K562 (cell line): ENCODE measurements around the gene ARSI. TPM values are rescaled to one million over a fixed set of nuclear protein-coding genes. Genes with fewer than 3 reads are reported as not detected.
A peak's percentile ranks its signal among the peaks of the same experiment; 100 is the strongest.

Experiments
- ATAC-seq: fragments of 200-7000 bp; cut with Tn5 transposase; 3 replicates; pipeline ENCODE4 v1.9.1; 2020; ENCODE audit warnings: moderate library complexity
- Bru-seq: library from RNA; stranded (reverse); fragments of 400-500 nt; gene quantifications from one replicate; lab custom pipeline; 2021; lab: Mats Ljungman, UMichigan
- BruChase-seq, 2 experiments: library from RNA; stranded (reverse); fragments of 400-500 nt; gene quantifications; one replicate each; lab custom pipeline; 2021; lab: Mats Ljungman, UMichigan
- BruUV-seq: library from RNA; stranded (reverse); fragments of 400-500 nt; replicated peaks from 2 replicates; lab custom pipeline; 2021; lab: Mats Ljungman, UMichigan
- CTCF ChIA-PET: fragments of 300-600 bp; formaldehyde crosslinking; extraction: SDS; loops from one replicate; lab custom pipeline; 2021; ENCODE audit warnings: low intra/inter-chr PET ratio; lab: Yijun Ruan, JAX
- POLR2A ChIA-PET: fragments of 300-600, 350-650 bp; sonication (Branson Sonifier 250); formaldehyde crosslinking; extraction: SDS; loops from one replicate; lab custom pipeline; 2021; ENCODE audit warnings: antibody characterized with exemption, inconsistent platforms; lab: Yijun Ruan, JAX
- DNase-seq, 4 experiments: peaks; one replicate each; pipeline versions ENCODE4 v3.0.0 to v3.0.0-alpha.2; 2011 to 2018; ENCODE audit warnings: low spot score in 3 of 4, mixed read lengths in 3 of 4; ENCODE audit errors: extremely low read depth in 1 of 4
- FAIRE-seq: peaks from 2 replicates; lab custom pipeline; 2011; peaks lifted over from hg19 to GRCh38; lab: Jason Lieb, UNC
- H2AFZ ChIP-seq: 2 replicates; pipeline ENCODE4 v1.6.0; 2011; ENCODE audit warnings: low read depth, low read length, control low read depth, inconsistent platforms
- H3K27ac ChIP-seq: fragments of 200-600 bp; 3 replicates; pipeline ENCODE4 v1.8.0; 2011; ENCODE audit warnings: low read depth, mild to moderate bottlenecking, control low read depth, inconsistent platforms, low read length, moderate library complexity, mixed read lengths; ENCODE audit errors: extremely low read depth
- H3K27me3 ChIP-seq, 2 experiments: fragments of 300-600 bp in 1 of 2; 2 replicates in 1 of 2; 3 replicates in 1 of 2; pipeline versions ENCODE4 v1.6.0 to v1.8.0; 2011; ENCODE audit warnings: inconsistent platforms in 2 of 2, low read length in 2 of 2, mild to moderate bottlenecking in 1 of 2, mixed read lengths in 1 of 2, moderate library complexity in 1 of 2; ENCODE audit not compliant: control insufficient read depth in 2 of 2, insufficient read depth in 2 of 2
- H3K36me3 ChIP-seq: fragments of 300-600 bp; 3 replicates; pipeline ENCODE4 v1.8.0; 2011; ENCODE audit warnings: mild to moderate bottlenecking, low read length, inconsistent platforms; ENCODE audit not compliant: control insufficient read depth, insufficient read depth
- H3K4me1 ChIP-seq, 2 experiments: fragments of 200-600 bp in 1 of 2; replicated peaks in 1 of 2; 2 replicates in 1 of 2; 3 replicates in 1 of 2; pipeline versions ENCODE4 v1.5.1 to v1.8.0; 2011; ENCODE audit warnings: inconsistent platforms in 2 of 2, low read length in 2 of 2, mild to moderate bottlenecking in 1 of 2, mixed read lengths in 1 of 2, moderate library complexity in 1 of 2; ENCODE audit not compliant: control insufficient read depth in 2 of 2, insufficient read depth in 2 of 2
- H3K4me2 ChIP-seq: 2 replicates; pipeline ENCODE4 v1.6.1; 2011; ENCODE audit warnings: low read length, control low read depth, inconsistent platforms, mixed read lengths; ENCODE audit not compliant: insufficient read depth
- H3K4me3 ChIP-seq: fragments of 200-600 bp; sonication (generic), shearing (Covaris generic); 2 replicates; pipeline ENCODE4 v1.5.1; 2016; ENCODE audit warnings: control low read depth, inconsistent platforms
- H3K79me2 ChIP-seq: fragments of 200-600 bp; 3 replicates; pipeline ENCODE4 v1.8.0; 2011; ENCODE audit warnings: low read length, inconsistent platforms; ENCODE audit not compliant: control insufficient read depth, insufficient read depth
- H3K9ac ChIP-seq, 2 experiments: 2 replicates each; pipeline versions ENCODE4 v1.6.0 to v1.6.1; 2011; ENCODE audit warnings: low read depth in 2 of 2, low read length in 2 of 2, control low read depth in 1 of 2, inconsistent platforms in 1 of 2, mild to moderate bottlenecking in 1 of 2, mixed read lengths in 1 of 2; ENCODE audit not compliant: insufficient read depth in 1 of 2
- H3K9me1 ChIP-seq: one replicate; pipeline ENCODE4 v1.6.0; 2011; ENCODE audit warnings: inconsistent platforms, mild to moderate bottlenecking, low read length, moderate library complexity; ENCODE audit not compliant: control insufficient read depth, insufficient read depth
- H3K9me3 ChIP-seq: replicated peaks from 2 replicates; pipeline ENCODE4 v1.5.1; 2011; ENCODE audit warnings: low read depth, low read length, inconsistent platforms; ENCODE audit not compliant: control insufficient read depth, insufficient read depth
- H4K20me1 ChIP-seq: replicated peaks from 2 replicates; pipeline ENCODE4 v1.6.1; 2011; ENCODE audit warnings: low read length, inconsistent platforms, mixed read lengths; ENCODE audit not compliant: control insufficient read depth, insufficient read depth
- CTCF ChIP-seq, 3 experiments: IDR thresholded peaks in 2 of 3; conservative IDR thresholded peaks in 1 of 3; 2 replicates each; pipeline ENCODE4 v1.5.1; 2011 to 2012; ENCODE audit warnings: low read length in 3 of 3, mild to moderate bottlenecking in 3 of 3, control low read depth in 2 of 3, improper control_type of control experiment in 1 of 3, inconsistent platforms in 1 of 3, low read depth in 1 of 3, mixed read lengths in 1 of 3, moderate library complexity in 1 of 3; ENCODE audit not compliant: insufficient read depth in 2 of 3
- L3MBTL2 ChIP-seq: fragments of 450-650 bp; IDR thresholded peaks from 2 replicates; pipeline ENCODE4 v1.6.1; 2016; ENCODE audit warnings: mild to moderate bottlenecking, moderate library complexity
- RAD21 ChIP-seq, 2 experiments: fragments of 250-450 bp in 1 of 2; fragments of 450-650 bp in 1 of 2; sonication (Bioruptor Pico) in 1 of 2; formaldehyde crosslinking in 1 of 2; IDR thresholded peaks in 1 of 2; conservative IDR thresholded peaks in 1 of 2; 2 replicates each; pipeline versions ENCODE4 v1.4.0 to v1.8.0; 2020 to 2022; ENCODE audit warnings: mild to moderate bottlenecking in 2 of 2, moderate library complexity in 1 of 2
- ZNF583 ChIP-seq: fragments of 250-450 bp; sonication (Bioruptor Pico); IDR thresholded peaks from 2 replicates; pipeline ENCODE4 v1.4.0; 2020
- WGBS: fragments of 100-300 bp; shearing (Covaris generic); methylation state at CpG from one replicate; pipeline ENCODE4 v1.1.6; 2016; ENCODE audit warnings: low coverage, mixed read lengths; ENCODE audit not compliant: insufficient coverage; ENCODE audit errors: missing lambda C conversion rate; 5-methylcytosine and 5-hydroxymethylcytosine counted together
- in situ Hi-C: fragments of 300-500 bp; cut with MboI; formaldehyde crosslinking; loops from 4 replicates; pipeline ENCODE4 v1.15.0; 2018; ENCODE audit warnings: inconsistent platforms, mixed read lengths
- intact Hi-C: fragments of 100-400 bp; cut with micrococcal nuclease; formaldehyde crosslinking; loops from 2 replicates; pipeline ENCODE4 v1.14.2; 2022
- long read RNA-seq, 3 experiments: library from polyadenylated mRNA in 2 of 3; library from RNA in 1 of 3; unstranded in 2 of 3; stranded (forward) in 1 of 3; transcript quantifications; one replicate each; pipeline ENCODE4 v2.0.0, GENCODE V29; 2019 to 2022
- polyA minus RNA-seq, 3 experiments: library from RNA; depleted of rRNA, polyadenylated mRNA; stranded (reverse); fragments of >200 nt; gene quantifications; 2 replicates each; pipeline ENCODE4 v1.2.3, GENCODE V29; 2011
- polyA plus RNA-seq, 8 experiments: library from polyadenylated mRNA; depleted of rRNA in 4 of 8; stranded (reverse) in 5 of 8; unstranded in 3 of 8; fragments of >200 nt; fragmentation: Nextera tagmentation in 2 of 8; fragmentation: Illumina TruSeq in 1 of 8; extraction: Ambion mirVana in 2 of 8; extraction: Trizol in 1 of 8; gene quantifications; 2 replicates each; pipeline versions ENCODE4 v1.2.1 to v1.2.3, GENCODE V29; 2011 to 2014; ENCODE audit warnings: inconsistent platforms in 1 of 8, missing spikeins in 1 of 8
- total RNA-seq, 7 experiments: library from RNA; depleted of rRNA in 6 of 7; stranded (reverse); fragments of >200 nt in 6 of 7; fragmentation: Illumina TruSeq in 2 of 7; extraction: Trizol in 2 of 7; gene quantifications; 2 replicates each; pipeline versions ENCODE4 v1.2.1 to v1.2.3, GENCODE V29; 2011 to 2021; ENCODE audit warnings: low replicate concordance in 1 of 7

The ARSI gene
- not detected in 2 replicates for total RNA-seq (2011; cell fraction: chromatin; rRNA removed; ENCODE audit: low replicate concordance)
- total RNA-seq (2011; cell fraction: nucleolus; rRNA removed) = 0.26 TPM in 1 of 2 replicates, not detected in the other
- not detected in 2 replicates for total RNA-seq (2011; cell fraction: nucleoplasm; rRNA removed)
- total RNA-seq (2014; rRNA removed) (0.12 TPM in 1 of 2 replicates, not detected in the other), total RNA-seq (2014; rRNA removed; fragmentation: Illumina TruSeq; extraction: Trizol) (not detected in 2 replicates), total RNA-seq (2015; rRNA removed; fragmentation: Illumina TruSeq; extraction: Trizol) (not detected in 2 replicates), total RNA-seq (2021) (0.04 TPM in 2 replicates), polyA plus RNA-seq (2011; rRNA removed) (0.07 TPM in 1 of 2 replicates, not detected in the other), polyA plus RNA-seq (2014; fragmentation: Illumina TruSeq; extraction: Trizol) (not detected in 2 replicates), polyA plus RNA-seq (2014; fragmentation: Nextera tagmentation; extraction: Ambion mirVana) (not detected), polyA plus RNA-seq (2014; rRNA removed) (not detected in 2 replicates), polyA minus RNA-seq (2011; rRNA and poly(A)+ RNA removed) (not detected in 2 replicates), Bru-seq, nascent RNA (not detected), BruChase-seq, experiment 1, labeled RNA remaining after a 2-hour chase (percentile 2 among the genes with signal in this experiment), BruChase-seq, experiment 2, labeled RNA remaining after a 6-hour chase (not detected)
- 0.16 TPM in 1 of 2 replicates, not detected in the other for polyA plus RNA-seq (2011; cell fraction: cytosol; rRNA removed)
- not detected in 2 replicates for polyA plus RNA-seq (2011; cell fraction: nucleus; rRNA removed)
- polyA plus RNA-seq (2012) = 0.08 TPM in 1 of 2 replicates, not detected in the other
- not detected in 2 replicates for polyA minus RNA-seq (2011; cell fraction: cytosol; rRNA and poly(A)+ RNA removed)
- not detected in 2 replicates for polyA minus RNA-seq (2011; cell fraction: nucleus; rRNA and poly(A)+ RNA removed)
- long read RNA-seq, experiment 1 = 0 reads
- long read RNA-seq, experiment 2, partial matches to known transcripts = 0 of 1 reads
- long read RNA-seq, experiment 2, other reads (novel, unspliced or antisense) = 1 of 1 reads
- long read RNA-seq, experiment 3 = 0 reads

DNA sequence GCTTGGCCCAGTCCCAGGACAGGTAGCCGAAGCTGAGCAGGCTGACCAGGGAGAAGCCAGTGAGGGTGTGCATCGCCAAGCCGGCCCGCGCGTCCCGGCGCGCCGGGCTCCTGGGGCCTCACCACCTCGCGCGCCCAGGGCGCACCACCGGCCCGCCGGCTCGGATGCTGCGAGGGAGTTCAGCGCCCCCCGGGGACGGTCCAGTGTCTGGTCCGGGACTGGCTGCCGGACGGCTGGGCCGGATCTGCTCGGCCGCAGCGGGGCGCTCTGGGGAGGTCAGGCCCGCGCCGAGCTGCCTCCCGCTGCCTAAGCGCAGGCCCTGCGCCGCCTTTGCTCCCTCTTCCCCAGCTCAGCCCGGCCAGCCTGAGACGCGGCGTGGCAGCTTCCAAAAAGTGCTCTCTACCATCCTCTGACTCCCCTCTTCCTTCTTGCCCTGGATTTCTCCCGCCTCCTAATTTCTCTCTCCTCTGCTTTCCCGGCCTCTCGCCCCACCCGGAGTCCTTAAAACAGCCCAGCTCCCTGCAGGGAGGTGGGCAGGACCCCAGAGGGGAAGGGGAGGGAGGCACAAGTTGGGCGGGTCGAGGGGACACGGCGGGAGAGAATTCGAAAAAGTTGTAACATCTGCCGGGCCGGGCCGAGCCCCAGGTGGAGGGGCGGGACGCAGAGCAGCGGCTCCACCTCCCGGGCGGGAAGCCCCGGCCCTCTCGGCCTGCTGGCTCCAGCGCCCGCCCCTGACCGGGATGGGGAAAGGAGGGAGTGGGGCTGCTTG is at the start of gene ARSI:
ARSI (minus strand) TSS at position 605 of the 769 bp plus-strand sequence; CDS start at position 73, 532 bp downstream.
- peak; percentile 73 for ATAC-seq
- no peak for FAIRE-seq
- Histone ChIP-seq H3K79me2 (no peaks in the 10 kb centered on the region), H3K27ac (no peak within 1 kb of the TSS)
- TF ChIP-seq CTCF (IDR thresholded peaks at IDR 0.05 in 2 of 3, conservative IDR thresholded peaks at IDR 0.05 in 1 of 3; ENCODE audit: insufficient read depth in 2 of 3, low read depth in 1 of 3, low read length in 3 of 3) (peak in 2 of 3 experiments; percentile 36 to 74; a peak in 4 of 6 replicates), L3MBTL2 (no peak), ZNF583 (CRISPR knock-in tag) (no peak), RAD21 (CRISPR knock-in tag; conservative IDR thresholded peaks at IDR 0.05 in 1 of 2, IDR thresholded peaks at IDR 0.05 in 1 of 2) (0 out of 4 replicates have a peak, but pooled peaks of 1 of the 2 experiments have one; percentile 11)
- TF ChIP-seq, all 486 proteins: peak for 2
- H3K9me3 ChIP-seq = no peaks in the 10 kb centered on the region
- no TSS peak for BruUV-seq
- H3K4me2 ChIP-seq = no peak within 1 kb of the TSS
- peak in 3 of 4 experiments; percentile 32 to 65 (median 61) for DNase-seq
- H3K36me3 ChIP-seq = no peaks in the 10 kb centered on the region
- in situ Hi-C loops = no loop called here
- ChIA-PET POLR2A (interaction anchor here (0.5 to 0.7 kb wide), 2 partner anchors 17 to 849 kb away, joined by 3 to 5 read pairs; no protein-coding TSS in a partner anchor), CTCF (no interaction called here)
- peaks cover 19 to 58% of the 10 kb centered on the region in 2 experiments for H3K27me3 ChIP-seq
- H3K4me1 ChIP-seq = peaks cover 0 to 13% of the 10 kb centered on the region in 2 experiments; a peak in 1 of 5 replicates
- 44% methylated on average over 39 of the region's 63 CpGs for WGBS
- H3K4me3 ChIP-seq = no peak within 1 kb of the TSS
- no peaks in the 10 kb centered on the region for H3K9me1 ChIP-seq
- no peaks in the 10 kb centered on the region for H4K20me1 ChIP-seq
- H2AFZ ChIP-seq = peak within 1 kb of the TSS; percentile 57; the same call in 1 of the 2 replicates
- H3K9ac ChIP-seq = 0 out of 4 replicates have a peak within 1 kb of the TSS, but pooled peaks of 1 of the 2 experiments have one; percentile 18
- intact Hi-C loops = no loop called here
